HepG2 (cell line): Measurements from ENCODE around the gene GPR61. TPM values are rescaled to one million over a fixed set of nuclear protein-coding genes. Genes with fewer than 3 reads are reported as not detected.

Experiments
- ATAC-seq: fragments of 200-7000 bp; cut with Tn5 transposase; 3 replicates; pipeline ENCODE4 v1.9.1; 2020; ENCODE audit warnings: mild to moderate bottlenecking, moderate library complexity
- BruUV-seq: library from RNA; stranded (reverse); fragments of 400-500 nt; replicated peaks from 2 replicates; lab custom pipeline; 2021; lab: Mats Ljungman, UMichigan
- CTCF ChIA-PET: fragments of 300-600 bp; formaldehyde crosslinking; extraction: SDS; loops from one replicate; lab custom pipeline; 2021; ENCODE audit warnings: low total read pairs, inconsistent platforms, low intra/inter-chr PET ratio; lab: Yijun Ruan, JAX
- POLR2A ChIA-PET: fragments of 350-600 bp; sonication (Branson Sonifier 250); formaldehyde crosslinking; loops from one replicate; lab custom pipeline; 2020; ENCODE audit warnings: antibody characterized with exemption, inconsistent platforms; lab: Yijun Ruan, JAX
- DNase-seq: peaks from one replicate; pipeline ENCODE4 v3.0.0-alpha.2; 2015; ENCODE audit warnings: low spot score
- FAIRE-seq: peaks from 3 replicates; lab custom pipeline; 2011; peaks lifted over from hg19 to GRCh38; lab: Jason Lieb, UNC
- H2AFZ ChIP-seq: one replicate; pipeline ENCODE4 v1.6.1; 2011; ENCODE audit warnings: low read length, inconsistent platforms
- H3K27ac ChIP-seq: fragments of 300-600 bp; 3 replicates; pipeline ENCODE4 v1.8.0; 2011; ENCODE audit warnings: mixed run types, mild to moderate bottlenecking, mixed read lengths, low read length, inconsistent platforms; ENCODE audit not compliant: insufficient read depth; ENCODE audit errors: extremely low read length
- H3K27me3 ChIP-seq, 2 experiments: fragments of 200-600 bp in 1 of 2; 2 replicates in 1 of 2; 3 replicates in 1 of 2; pipeline versions ENCODE4 v1.6.0 to v1.8.0; 2011; ENCODE audit warnings: low read length in 2 of 2, mild to moderate bottlenecking in 2 of 2, moderate library complexity in 2 of 2, inconsistent platforms in 1 of 2; ENCODE audit not compliant: insufficient read depth in 2 of 2, control insufficient read depth in 1 of 2
- H3K36me3 ChIP-seq, 2 experiments: fragments of 200-600 bp in 1 of 2; replicated peaks in 1 of 2; 2 replicates in 1 of 2; 3 replicates in 1 of 2; pipeline versions ENCODE4 v1.5.1 to v1.8.0; 2011; ENCODE audit warnings: low read length in 2 of 2, inconsistent platforms in 1 of 2; ENCODE audit not compliant: insufficient read depth in 2 of 2, control insufficient read depth in 1 of 2
- H3K4me1 ChIP-seq: 2 replicates; pipeline ENCODE4 v1.5.1; 2012; ENCODE audit warnings: low read length, inconsistent platforms; ENCODE audit not compliant: insufficient read depth
- H3K4me2 ChIP-seq: 2 replicates; pipeline ENCODE4 v1.6.0; 2011; ENCODE audit warnings: low read depth, low read length, inconsistent platforms
- H3K4me3 ChIP-seq, 3 experiments: fragments of 200-600 bp in 1 of 3; sonication (generic), shearing (Covaris generic) in 1 of 3; replicated peaks in 1 of 3; 2 replicates each; pipeline ENCODE4 v1.5.1; 2011 to 2016; ENCODE audit warnings: low read length in 3 of 3, inconsistent platforms in 2 of 3, low read depth in 2 of 3, mild to moderate bottlenecking in 2 of 3, control low read depth in 1 of 3, mixed read lengths in 1 of 3; ENCODE audit not compliant: insufficient read depth in 1 of 3
- H3K79me2 ChIP-seq: one replicate; pipeline ENCODE4 v1.6.1; 2011; ENCODE audit warnings: low read length, inconsistent platforms; ENCODE audit not compliant: insufficient read depth
- H3K9ac ChIP-seq: 2 replicates; pipeline ENCODE4 v1.6.0; 2011; ENCODE audit warnings: mild to moderate bottlenecking, low read depth, low read length, inconsistent platforms; ENCODE audit not compliant: insufficient read depth
- H3K9me3 ChIP-seq: 2 replicates; pipeline ENCODE4 v1.5.1; 2012; ENCODE audit warnings: mild to moderate bottlenecking, low read length
- H4K20me1 ChIP-seq: 2 replicates; pipeline ENCODE4 v1.6.0; 2011; ENCODE audit warnings: inconsistent platforms, mild to moderate bottlenecking, low read length, moderate library complexity; ENCODE audit not compliant: insufficient read depth
- CBX1 ChIP-seq: IDR thresholded peaks from one replicate; pipeline ENCODE4 v1.6.1; 2016; ENCODE audit warnings: antibody characterized with exemption, low read depth
- DNMT1 ChIP-seq: sonication (generic); formaldehyde crosslinking; IDR thresholded peaks from 2 replicates; pipeline ENCODE4 v1.5.1; 2020; ENCODE audit warnings: mild to moderate bottlenecking, missing genetic modification reagents
- ETV5 ChIP-seq: IDR thresholded peaks from 2 replicates; pipeline ENCODE4 v1.6.1; 2018; ENCODE audit warnings: missing biosample characterization, missing genetic modification reagents, inconsistent platforms, borderline replicate concordance
- NFIC ChIP-seq: IDR thresholded peaks from 2 replicates; pipeline ENCODE4 v1.6.1; 2012; ENCODE audit warnings: mild to moderate bottlenecking, low read length, inconsistent platforms
- RFX3 ChIP-seq: IDR thresholded peaks from 2 replicates; pipeline ENCODE4 v1.6.1; 2016; ENCODE audit warnings: missing biosample characterization, missing genetic modification reagents
- TCF12 ChIP-seq, 2 experiments: fragments of 450-650 bp in 1 of 2; sonication (generic) in 1 of 2; formaldehyde crosslinking in 1 of 2; IDR thresholded peaks; 2 replicates each; pipeline versions ENCODE4 v1.6.1 to v1.8.0; 2017 to 2022; ENCODE audit warnings: antibody characterized with exemption in 1 of 2, mild to moderate bottlenecking in 1 of 2, missing genetic modification reagents in 1 of 2, moderate library complexity in 1 of 2
- TSC22D2 ChIP-seq: sonication (generic); formaldehyde crosslinking; IDR thresholded peaks from 2 replicates; pipeline ENCODE4 v1.5.1; 2020; ENCODE audit warnings: missing genetic modification reagents, mild to moderate bottlenecking, borderline replicate concordance
- ZNF430 ChIP-seq: sonication (generic); formaldehyde crosslinking; IDR thresholded peaks from 2 replicates; pipeline ENCODE4 v1.9.0; 2021; ENCODE audit warnings: mild to moderate bottlenecking, missing genetic modification reagents
- ZSCAN30 ChIP-seq: sonication (generic); formaldehyde crosslinking; IDR thresholded peaks from 2 replicates; pipeline ENCODE4 v1.5.0; 2020; ENCODE audit warnings: mild to moderate bottlenecking, missing genetic modification reagents
- WGBS: methylation state at CpG from one replicate; pipeline ENCODE4 v1.1.6; 2017; ENCODE audit warnings: low lambda C conversion rate; 5-methylcytosine and 5-hydroxymethylcytosine counted together
- in situ Hi-C: cut with HindIII; loops from 2 replicates; pipeline ENCODE4 v1.10.0; 2017; ENCODE audit warnings: low pct_unique_long_range_greater_than_20kb; ENCODE audit not compliant: extremely low pct_ligation_motif_present
- intact Hi-C: fragments of 100-400 bp; cut with micrococcal nuclease; formaldehyde crosslinking; loops from one replicate; pipeline ENCODE4 v1.10.0; 2022; ENCODE audit not compliant: unreplicated experiment
- polyA plus RNA-seq, 8 experiments: library from polyadenylated mRNA; depleted of rRNA in 3 of 8; stranded (reverse) in 7 of 8; unstranded in 1 of 8; fragments of >200 nt; fragmentation: Illumina TruSeq in 4 of 8; extraction: Trizol in 4 of 8; gene quantifications; 2 replicates each; pipeline versions ENCODE4 v1.2.1 to v1.2.3, GENCODE V29; 2011 to 2016; ENCODE audit warnings: low read depth in 4 of 8, missing spikeins in 1 of 8, mixed read lengths in 1 of 8; ENCODE audit not compliant: insufficient read depth in 1 of 8
- total RNA-seq, 5 experiments: library from RNA; depleted of rRNA; stranded (reverse); fragments of >200 nt; fragmentation: Illumina TruSeq; extraction: Trizol; gene quantifications; 2 replicates each; pipeline ENCODE4 v1.2.3, GENCODE V29; 2016; ENCODE audit warnings: low read depth in 1 of 5
- TF ChIP-seq, protein P1 (sequence below): sonication (generic); formaldehyde crosslinking; IDR thresholded peaks from 2 replicates; pipeline ENCODE4 v1.5.0; 2020; ENCODE audit warnings: missing genetic modification reagents
- TF ChIP-seq, protein P2 (sequence below): fragments of 450-650 bp; IDR thresholded peaks from 2 replicates; pipeline ENCODE4 v1.6.1; 2016
- TF ChIP-seq, protein P3 (sequence below): sonication (generic); formaldehyde crosslinking; IDR thresholded peaks from 2 replicates; pipeline ENCODE4 v1.5.0; 2020; ENCODE audit warnings: mild to moderate bottlenecking, missing genetic modification reagents
- TF ChIP-seq, protein P4 (sequence below): fragments of 450-650 bp; IDR thresholded peaks from 2 replicates; pipeline ENCODE4 v1.6.1; 2017; ENCODE audit warnings: mild to moderate bottlenecking

GPR61 gene
- total and polyA plus RNA-seq, 2 of the 13 experiments (the other 11 are each of a cell fraction or from before 2014, with no cell fraction given), result not detected

DNA sequence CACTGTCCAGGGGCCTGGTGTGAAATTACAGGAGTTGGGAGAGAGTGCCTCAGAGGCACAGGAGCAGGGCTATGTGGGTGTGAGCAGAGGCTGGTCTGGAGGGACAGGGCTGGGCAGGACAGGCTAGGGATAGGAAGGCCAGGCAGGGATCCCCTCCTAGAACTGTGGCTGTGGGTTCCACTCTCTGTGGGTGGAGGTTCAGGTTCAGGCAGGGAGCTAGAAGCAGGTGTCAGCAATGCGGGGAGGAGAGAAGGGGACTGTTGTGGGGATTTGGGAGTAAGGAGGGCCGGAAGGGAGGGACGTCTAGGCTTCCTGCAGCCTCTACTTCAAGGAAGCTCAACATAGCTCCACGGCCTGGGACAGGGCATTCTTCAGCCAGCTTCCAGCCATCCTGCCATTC, 8.3 kb upstream of the GPR61 start:
- Histone ChIP-seq H3K4me2 (no peak overlapping the region), H3K27ac (no peak overlapping the region), H3K9me3 (no peaks in the 10 kb centered on the region), H2AFZ (no peak overlapping the region), H3K4me3 (no peak overlapping the region), H3K9ac (no peak overlapping the region), H3K4me1 (peaks cover 18% of the 10 kb centered on the region; the same call in 1 of the 2 replicates), H3K79me2 (no peaks in the 10 kb centered on the region), H3K36me3 (no peaks in the 10 kb centered on the region), H3K27me3 (peaks cover 9 to 52% of the 10 kb centered on the region in 2 experiments; a peak in 4 of 5 replicates), H4K20me1 (no peaks in the 10 kb centered on the region)
- 77% methylated on average over 3 of the region's 4 CpGs for WGBS
- DNase-seq, result no peak
- ChIA-PET POLR2A (interaction anchor here (1.4 to 4.4 kb wide), 2 partner anchors 31 to 41 kb away, joined by 3 to 18 read pairs; no protein-coding TSS in a partner anchor), CTCF (interaction anchor here (0.6 to 4.5 kb wide), 4 partner anchors 13 to 41 kb away, joined by 3 to 81 read pairs (median 38); partner anchors contain the start of gene CYB561D1)
- ATAC-seq, result peak; percentile 17; the same call in 2 of the 3 replicates
- TF ChIP-seq, protein P1, sequence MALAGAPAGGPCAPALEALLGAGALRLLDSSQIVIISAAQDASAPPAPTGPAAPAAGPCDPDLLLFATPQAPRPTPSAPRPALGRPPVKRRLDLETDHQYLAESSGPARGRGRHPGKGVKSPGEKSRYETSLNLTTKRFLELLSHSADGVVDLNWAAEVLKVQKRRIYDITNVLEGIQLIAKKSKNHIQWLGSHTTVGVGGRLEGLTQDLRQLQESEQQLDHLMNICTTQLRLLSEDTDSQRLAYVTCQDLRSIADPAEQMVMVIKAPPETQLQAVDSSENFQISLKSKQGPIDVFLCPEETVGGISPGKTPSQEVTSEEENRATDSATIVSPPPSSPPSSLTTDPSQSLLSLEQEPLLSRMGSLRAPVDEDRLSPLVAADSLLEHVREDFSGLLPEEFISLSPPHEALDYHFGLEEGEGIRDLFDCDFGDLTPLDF, result no peak
- TF ChIP-seq RFX3, result no peak
- TF ChIP-seq DNMT1, result no peak
- TF ChIP-seq NFIC, result no peak
- TF ChIP-seq ZSCAN30 (CRISPR knock-in tag), result no peak
- no peak for TF ChIP-seq TCF12 (IDR thresholded peaks at IDR 0.05)
- TF ChIP-seq TCF12 (CRISPR knock-in tag; IDR thresholded peaks at IDR 0.05), result no peak
- TF ChIP-seq, protein P2, sequence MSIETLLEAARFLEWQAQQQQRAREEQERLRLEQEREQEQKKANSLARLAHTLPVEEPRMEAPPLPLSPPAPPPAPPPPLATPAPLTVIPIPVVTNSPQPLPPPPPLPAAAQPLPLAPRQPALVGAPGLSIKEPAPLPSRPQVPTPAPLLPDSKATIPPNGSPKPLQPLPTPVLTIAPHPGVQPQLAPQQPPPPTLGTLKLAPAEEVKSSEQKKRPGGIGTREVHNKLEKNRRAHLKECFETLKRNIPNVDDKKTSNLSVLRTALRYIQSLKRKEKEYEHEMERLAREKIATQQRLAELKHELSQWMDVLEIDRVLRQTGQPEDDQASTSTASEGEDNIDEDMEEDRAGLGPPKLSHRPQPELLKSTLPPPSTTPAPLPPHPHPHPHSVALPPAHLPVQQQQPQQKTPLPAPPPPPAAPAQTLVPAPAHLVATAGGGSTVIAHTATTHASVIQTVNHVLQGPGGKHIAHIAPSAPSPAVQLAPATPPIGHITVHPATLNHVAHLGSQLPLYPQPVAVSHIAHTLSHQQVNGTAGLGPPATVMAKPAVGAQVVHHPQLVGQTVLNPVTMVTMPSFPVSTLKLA, result no peak
- TF ChIP-seq, protein P3, sequence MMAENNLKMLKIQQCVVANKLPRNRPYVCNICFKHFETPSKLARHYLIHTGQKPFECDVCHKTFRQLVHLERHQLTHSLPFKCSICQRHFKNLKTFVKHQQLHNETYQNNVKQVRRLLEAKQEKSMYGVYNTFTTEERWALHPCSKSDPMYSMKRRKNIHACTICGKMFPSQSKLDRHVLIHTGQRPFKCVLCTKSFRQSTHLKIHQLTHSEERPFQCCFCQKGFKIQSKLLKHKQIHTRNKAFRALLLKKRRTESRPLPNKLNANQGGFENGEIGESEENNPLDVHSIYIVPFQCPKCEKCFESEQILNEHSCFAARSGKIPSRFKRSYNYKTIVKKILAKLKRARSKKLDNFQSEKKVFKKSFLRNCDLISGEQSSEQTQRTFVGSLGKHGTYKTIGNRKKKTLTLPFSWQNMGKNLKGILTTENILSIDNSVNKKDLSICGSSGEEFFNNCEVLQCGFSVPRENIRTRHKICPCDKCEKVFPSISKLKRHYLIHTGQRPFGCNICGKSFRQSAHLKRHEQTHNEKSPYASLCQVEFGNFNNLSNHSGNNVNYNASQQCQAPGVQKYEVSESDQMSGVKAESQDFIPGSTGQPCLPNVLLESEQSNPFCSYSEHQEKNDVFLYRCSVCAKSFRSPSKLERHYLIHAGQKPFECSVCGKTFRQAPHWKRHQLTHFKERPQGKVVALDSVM, result no peak
- TF ChIP-seq, protein P4, sequence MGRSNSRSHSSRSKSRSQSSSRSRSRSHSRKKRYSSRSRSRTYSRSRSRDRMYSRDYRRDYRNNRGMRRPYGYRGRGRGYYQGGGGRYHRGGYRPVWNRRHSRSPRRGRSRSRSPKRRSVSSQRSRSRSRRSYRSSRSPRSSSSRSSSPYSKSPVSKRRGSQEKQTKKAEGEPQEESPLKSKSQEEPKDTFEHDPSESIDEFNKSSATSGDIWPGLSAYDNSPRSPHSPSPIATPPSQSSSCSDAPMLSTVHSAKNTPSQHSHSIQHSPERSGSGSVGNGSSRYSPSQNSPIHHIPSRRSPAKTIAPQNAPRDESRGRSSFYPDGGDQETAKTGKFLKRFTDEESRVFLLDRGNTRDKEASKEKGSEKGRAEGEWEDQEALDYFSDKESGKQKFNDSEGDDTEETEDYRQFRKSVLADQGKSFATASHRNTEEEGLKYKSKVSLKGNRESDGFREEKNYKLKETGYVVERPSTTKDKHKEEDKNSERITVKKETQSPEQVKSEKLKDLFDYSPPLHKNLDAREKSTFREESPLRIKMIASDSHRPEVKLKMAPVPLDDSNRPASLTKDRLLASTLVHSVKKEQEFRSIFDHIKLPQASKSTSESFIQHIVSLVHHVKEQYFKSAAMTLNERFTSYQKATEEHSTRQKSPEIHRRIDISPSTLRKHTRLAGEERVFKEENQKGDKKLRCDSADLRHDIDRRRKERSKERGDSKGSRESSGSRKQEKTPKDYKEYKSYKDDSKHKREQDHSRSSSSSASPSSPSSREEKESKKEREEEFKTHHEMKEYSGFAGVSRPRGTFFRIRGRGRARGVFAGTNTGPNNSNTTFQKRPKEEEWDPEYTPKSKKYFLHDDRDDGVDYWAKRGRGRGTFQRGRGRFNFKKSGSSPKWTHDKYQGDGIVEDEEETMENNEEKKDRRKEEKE, result no peak
- TF ChIP-seq CBX1, result no peak
- TF ChIP-seq TSC22D2, result no peak
- TF ChIP-seq ZNF430, result no peak
- no peak for TF ChIP-seq ETV5 (CRISPR knock-in tag)
- intact Hi-C loops (no loop called here), in situ Hi-C loops (loop anchor here (5.0 to 10.0 kb wide), 2 partner anchors 39 to 267 kb away; partner anchors contain the start of gene CYB561D1)
- no peak for FAIRE-seq
- BruUV-seq, result no TSS peak
